Esophagus squamous epithelium (tissue), 4 donors: Measurements from ENCODE around the gene GMEB2.

Experiments used
- POLR2A ChIP-seq, 4 donors: fragments of 450-650 bp; IDR thresholded peaks; one replicate each; pipeline ENCODE4 v1.6.1; 2017; ENCODE audit warnings: antibody characterized with exemption in 4 of 4, mild to moderate bottlenecking in 4 of 4, moderate library complexity in 3 of 4
- TF ChIP-seq, protein P1 (sequence below), 6 experiments: fragments of 450-650 bp in 4 of 6; fragments of 200-600 bp in 2 of 6; sonication (generic) in 2 of 6; IDR thresholded peaks; one replicate each; pipeline ENCODE4 v1.5.1; 2016 to 2019; ENCODE audit warnings: antibody characterized with exemption in 6 of 6, mild to moderate bottlenecking in 4 of 6, moderate library complexity in 4 of 6

DNA sequence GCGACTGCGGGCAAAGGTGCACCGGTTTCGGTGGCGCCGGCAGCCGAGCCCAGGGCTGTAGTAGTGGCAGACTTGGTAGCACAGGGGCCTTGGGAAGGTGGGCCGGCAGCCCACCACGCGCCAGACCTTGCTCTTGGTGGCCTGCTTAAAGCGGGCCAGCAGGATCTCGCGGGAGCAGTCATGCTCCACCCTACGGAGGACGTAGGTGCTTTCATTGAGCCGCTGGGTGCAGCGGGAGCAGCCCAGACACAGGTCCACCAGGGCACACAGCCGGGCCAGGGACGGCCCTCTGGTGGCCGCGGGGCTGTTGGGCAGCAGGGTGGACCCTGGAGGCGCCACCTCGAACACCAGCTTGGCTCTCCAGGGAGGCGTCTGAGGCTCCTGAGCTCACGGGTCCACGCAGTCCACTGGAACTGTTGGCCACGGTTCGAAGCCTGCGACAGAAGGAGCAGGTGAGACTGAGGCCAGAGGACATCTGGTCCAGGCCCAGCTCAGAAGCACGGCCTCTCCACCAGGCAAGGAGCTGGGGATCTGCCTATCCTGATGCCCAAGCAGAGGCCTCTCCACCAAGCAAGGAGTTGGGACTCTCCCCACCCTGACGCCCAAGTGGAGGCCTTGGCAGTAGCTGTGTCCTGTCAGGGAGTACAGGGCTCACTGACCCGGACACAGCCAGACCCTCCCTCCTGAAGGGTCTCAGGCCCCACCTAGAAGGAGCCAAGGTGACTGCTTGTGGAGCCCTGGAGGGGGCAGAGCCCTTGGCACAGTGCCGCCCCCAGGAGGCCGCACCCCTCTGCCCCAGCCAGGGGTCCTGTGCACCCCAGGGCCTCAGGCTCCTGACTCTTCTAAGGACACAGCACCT, 53.9 kb downstream of the GMEB2 start:
- TF ChIP-seq, protein P1, sequence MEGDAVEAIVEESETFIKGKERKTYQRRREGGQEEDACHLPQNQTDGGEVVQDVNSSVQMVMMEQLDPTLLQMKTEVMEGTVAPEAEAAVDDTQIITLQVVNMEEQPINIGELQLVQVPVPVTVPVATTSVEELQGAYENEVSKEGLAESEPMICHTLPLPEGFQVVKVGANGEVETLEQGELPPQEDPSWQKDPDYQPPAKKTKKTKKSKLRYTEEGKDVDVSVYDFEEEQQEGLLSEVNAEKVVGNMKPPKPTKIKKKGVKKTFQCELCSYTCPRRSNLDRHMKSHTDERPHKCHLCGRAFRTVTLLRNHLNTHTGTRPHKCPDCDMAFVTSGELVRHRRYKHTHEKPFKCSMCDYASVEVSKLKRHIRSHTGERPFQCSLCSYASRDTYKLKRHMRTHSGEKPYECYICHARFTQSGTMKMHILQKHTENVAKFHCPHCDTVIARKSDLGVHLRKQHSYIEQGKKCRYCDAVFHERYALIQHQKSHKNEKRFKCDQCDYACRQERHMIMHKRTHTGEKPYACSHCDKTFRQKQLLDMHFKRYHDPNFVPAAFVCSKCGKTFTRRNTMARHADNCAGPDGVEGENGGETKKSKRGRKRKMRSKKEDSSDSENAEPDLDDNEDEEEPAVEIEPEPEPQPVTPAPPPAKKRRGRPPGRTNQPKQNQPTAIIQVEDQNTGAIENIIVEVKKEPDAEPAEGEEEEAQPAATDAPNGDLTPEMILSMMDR (IDR thresholded peaks at IDR 0.05): no peak
- TF ChIP-seq POLR2A (IDR thresholded peaks at IDR 0.05): no peak
